ENCODE data around the gene NLGN4X. TPM values are rescaled to one million over a fixed set of nuclear protein-coding genes. Genes with fewer than 3 reads are reported as not detected.
A peak's percentile ranks its signal among the peaks of the same experiment; 100 is the strongest.

The NLGN4X gene
- total and polyA plus RNA-seq, 8 donors = 0.45 to 2.6 (median 1.7) TPM

DNA sequence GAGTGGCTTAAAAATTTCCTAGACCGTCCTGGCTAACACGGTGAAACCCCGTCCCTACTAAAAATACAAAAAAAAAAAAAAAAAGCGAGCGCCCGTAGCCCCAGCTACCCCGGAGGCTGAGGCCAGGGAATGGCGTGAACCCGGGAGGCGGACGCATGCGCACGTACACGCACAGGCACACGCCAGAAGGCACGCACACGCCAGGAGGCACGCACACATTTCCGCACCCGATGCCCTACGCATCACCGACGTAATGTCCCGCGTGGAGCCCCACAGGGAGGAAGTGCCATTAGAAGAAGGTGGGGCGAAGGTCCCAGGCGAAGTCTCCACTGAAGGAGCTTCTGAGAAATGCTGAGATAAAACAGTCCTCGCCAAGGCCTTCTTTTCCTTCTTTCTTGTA lies 41.4 kb downstream of the NLGN4X start:
- ATAC-seq = no peak
- Histone ChIP-seq H3K27ac (no peak overlapping the region), H3K36me3 (no peaks in the 10 kb centered on the region), H3K27me3 (no peaks in the 10 kb centered on the region), H3K4me1 (no peaks in the 10 kb centered on the region), H3K9me3 (no peaks in the 10 kb centered on the region), H3K4me3 (no peak overlapping the region)
- no peak for DNase-seq
- intact Hi-C loops (cut with DNase I) = no loop called here
- TF ChIP-seq, protein P1, sequence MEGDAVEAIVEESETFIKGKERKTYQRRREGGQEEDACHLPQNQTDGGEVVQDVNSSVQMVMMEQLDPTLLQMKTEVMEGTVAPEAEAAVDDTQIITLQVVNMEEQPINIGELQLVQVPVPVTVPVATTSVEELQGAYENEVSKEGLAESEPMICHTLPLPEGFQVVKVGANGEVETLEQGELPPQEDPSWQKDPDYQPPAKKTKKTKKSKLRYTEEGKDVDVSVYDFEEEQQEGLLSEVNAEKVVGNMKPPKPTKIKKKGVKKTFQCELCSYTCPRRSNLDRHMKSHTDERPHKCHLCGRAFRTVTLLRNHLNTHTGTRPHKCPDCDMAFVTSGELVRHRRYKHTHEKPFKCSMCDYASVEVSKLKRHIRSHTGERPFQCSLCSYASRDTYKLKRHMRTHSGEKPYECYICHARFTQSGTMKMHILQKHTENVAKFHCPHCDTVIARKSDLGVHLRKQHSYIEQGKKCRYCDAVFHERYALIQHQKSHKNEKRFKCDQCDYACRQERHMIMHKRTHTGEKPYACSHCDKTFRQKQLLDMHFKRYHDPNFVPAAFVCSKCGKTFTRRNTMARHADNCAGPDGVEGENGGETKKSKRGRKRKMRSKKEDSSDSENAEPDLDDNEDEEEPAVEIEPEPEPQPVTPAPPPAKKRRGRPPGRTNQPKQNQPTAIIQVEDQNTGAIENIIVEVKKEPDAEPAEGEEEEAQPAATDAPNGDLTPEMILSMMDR (IDR thresholded peaks at IDR 0.05) = no peak

DNA sequence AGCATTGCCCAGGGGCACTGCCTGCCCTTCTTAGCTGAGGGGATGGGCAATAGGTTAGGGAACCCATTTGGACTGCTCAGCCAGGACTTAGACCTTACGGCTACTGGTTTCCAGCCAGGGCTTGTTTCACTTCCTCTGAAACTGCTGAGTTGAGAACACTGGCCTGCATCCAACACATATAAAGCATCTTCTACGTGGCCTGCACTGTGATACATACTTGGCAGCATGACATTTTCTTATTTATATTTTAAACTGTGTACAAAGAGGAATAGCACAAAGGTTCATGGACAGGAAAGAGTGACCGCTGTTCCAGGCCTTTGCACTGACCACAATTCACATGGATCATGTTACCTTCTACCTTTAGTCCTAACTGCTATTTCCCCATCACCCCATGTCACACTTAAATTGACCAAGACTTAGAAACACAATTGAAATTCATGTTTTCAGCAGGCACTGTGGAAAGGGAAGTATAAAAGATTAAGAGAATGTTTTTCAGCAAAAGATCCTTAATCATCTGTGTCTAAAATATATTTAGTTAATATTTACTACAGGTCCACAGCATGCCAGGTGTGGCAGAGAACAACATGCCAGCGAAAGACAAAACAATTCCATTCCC lies 43.7 kb downstream of the NLGN4X start:
- intact Hi-C loops (cut with DNase I) = no loop called here
- ATAC-seq (no peak), DNase-seq (peak in 1 of 4 donors; percentile 1)
- H3K36me3 ChIP-seq = no peaks in the 10 kb centered on the region
- H3K27ac ChIP-seq = no peak overlapping the region
- TF ChIP-seq, protein P1 (IDR thresholded peaks at IDR 0.05) = no peak
- H3K27me3 ChIP-seq = no peaks in the 10 kb centered on the region
- H3K4me1 ChIP-seq = no peaks in the 10 kb centered on the region
- H3K4me3 ChIP-seq = no peak overlapping the region
- no peaks in the 10 kb centered on the region for H3K9me3 ChIP-seq

DNA sequence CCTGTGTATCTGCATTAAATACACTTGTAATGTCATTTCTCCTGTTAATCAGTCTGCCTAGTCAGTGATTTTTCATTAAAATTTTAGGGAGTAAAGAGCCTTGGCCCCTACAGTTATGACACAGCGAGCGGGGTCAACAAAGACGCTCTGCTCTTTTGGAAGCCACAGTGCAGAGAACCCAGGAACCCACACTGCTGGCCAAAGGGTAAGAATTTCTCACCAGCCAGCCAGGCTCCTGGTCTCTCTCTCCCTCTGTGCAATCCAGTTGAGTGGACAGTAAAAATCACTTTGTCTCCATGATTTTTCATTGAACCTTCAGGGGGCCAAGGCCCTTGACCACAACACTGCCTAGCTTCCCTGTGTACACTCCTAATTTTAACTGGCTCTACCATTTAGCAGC lies 52.8 kb downstream of the NLGN4X start:
- Histone ChIP-seq H3K9me3 (no peaks in the 10 kb centered on the region), H3K4me1 (no peaks in the 10 kb centered on the region), H3K4me3 (no peak overlapping the region), H3K27me3 (no peaks in the 10 kb centered on the region), H3K27ac (no peak overlapping the region), H3K36me3 (no peaks in the 10 kb centered on the region)
- DNase-seq (no peak), ATAC-seq (no peak)
- intact Hi-C loops (cut with DNase I) = no loop called here
- TF ChIP-seq, protein P1 (IDR thresholded peaks at IDR 0.05) = no peak

DNA sequence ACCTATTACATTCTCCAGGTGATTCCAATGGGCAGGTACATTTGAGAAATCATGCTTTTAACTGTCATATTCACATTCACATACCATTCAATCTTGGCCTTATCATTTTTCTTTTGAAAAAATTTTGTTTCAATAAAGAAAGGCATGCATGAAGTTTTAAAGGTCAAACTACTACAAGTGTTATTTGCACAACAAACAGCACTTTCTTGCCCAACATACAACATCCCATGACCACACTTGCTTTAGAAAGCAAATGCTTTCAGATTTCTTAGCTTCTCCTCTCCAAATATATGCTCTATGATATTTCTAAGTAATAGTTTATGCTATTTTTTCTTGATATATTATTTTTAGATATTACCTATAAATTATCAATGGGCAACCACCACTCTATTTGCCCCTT lies 58.2 kb downstream of the NLGN4X start:
- intact Hi-C loops (cut with DNase I) = no loop called here
- TF ChIP-seq, protein P1 (IDR thresholded peaks at IDR 0.05) = no peak
- no peak for DNase-seq
- Histone ChIP-seq H3K36me3 (no peaks in the 10 kb centered on the region), H3K27me3 (no peaks in the 10 kb centered on the region), H3K4me3 (no peak overlapping the region), H3K27ac (no peak overlapping the region), H3K9me3 (no peaks in the 10 kb centered on the region), H3K4me1 (no peaks in the 10 kb centered on the region)
- ATAC-seq = no peak

DNA sequence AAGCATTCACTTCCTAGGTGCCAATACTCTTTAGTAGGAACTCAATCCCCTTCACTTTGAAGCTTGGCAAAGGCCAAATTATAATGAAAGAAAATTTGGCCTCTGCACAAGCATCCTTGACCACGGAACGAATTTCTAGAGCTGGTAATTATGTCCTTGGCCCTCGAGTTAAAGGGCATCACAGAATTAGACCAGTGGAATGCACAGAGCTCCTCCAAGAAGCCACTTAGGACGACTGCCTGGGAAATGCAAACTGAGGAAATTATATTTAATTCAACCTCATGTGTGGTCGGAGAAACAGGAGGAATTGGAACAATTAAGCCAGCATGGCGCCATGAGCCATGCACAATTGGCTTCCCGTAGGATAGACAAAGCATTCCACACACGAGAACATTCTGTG lies 59.3 kb downstream of the NLGN4X start:
- Histone ChIP-seq H3K36me3 (no peaks in the 10 kb centered on the region), H3K27ac (no peak overlapping the region), H3K27me3 (no peaks in the 10 kb centered on the region), H3K4me1 (no peaks in the 10 kb centered on the region), H3K4me3 (no peak overlapping the region), H3K9me3 (no peaks in the 10 kb centered on the region)
- TF ChIP-seq, protein P1 (IDR thresholded peaks at IDR 0.05) = no peak
- ATAC-seq (peak; percentile 60), DNase-seq (no peak)
- intact Hi-C loops (cut with DNase I) = no loop called here
